ENCODE data around the gene FGF11. TPM values are rescaled to one million over a fixed set of nuclear protein-coding genes. Genes with fewer than 3 reads are reported as not detected.

FGF11 gene
- polyA plus RNA-seq, 1 of the 3 experiments (the other 2 are of a cell fraction) = 1.9 TPM

DNA sequence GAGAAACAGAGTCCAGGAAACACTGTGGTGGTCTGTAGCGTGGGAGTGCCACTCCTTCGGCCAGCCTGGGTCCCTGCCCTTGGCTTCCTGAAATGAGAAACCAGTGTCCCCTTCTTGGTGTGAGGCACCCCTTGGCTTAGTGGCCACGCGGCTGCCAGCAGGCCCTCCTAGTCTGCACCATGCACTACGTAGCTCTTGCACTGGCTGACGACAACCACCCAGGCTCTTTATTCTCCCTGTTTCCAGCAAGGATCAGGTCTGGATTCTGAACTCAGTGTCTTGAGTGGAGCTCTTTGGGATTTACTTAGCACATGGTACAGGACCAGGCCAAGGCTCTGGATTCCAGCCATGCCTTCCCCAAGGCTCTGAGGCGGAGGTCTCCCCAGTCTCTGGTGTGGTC is 11.8 kb upstream of the FGF11 start:
- WGBS (ENCODE audit: low lambda C conversion rate) = 84% methylated on average over 7 of the region's 7 CpGs
- TF ChIP-seq RXRA (IDR thresholded peaks at IDR 0.05; ENCODE audit: borderline replicate concordance, low read depth) (no peak), EP300 (IDR thresholded peaks at IDR 0.05; ENCODE audit: borderline replicate concordance in 1 of 2, low read depth in 1 of 2, low read length in 1 of 2) (no peak), SMC3 (IDR thresholded peaks at IDR 0.05; ENCODE audit: low read depth, low read length) (no peak), ELF1 (IDR thresholded peaks at IDR 0.05) (no peak), FOSL2 (IDR thresholded peaks at IDR 0.05; ENCODE audit: borderline replicate concordance, low read depth) (no peak), POLR2AphosphoS5 (IDR thresholded peaks at IDR 0.05; ENCODE audit: low read depth, low read length) (no peak), GABPA (IDR thresholded peaks at IDR 0.05; ENCODE audit: low read depth) (no peak), MEF2A (IDR thresholded peaks at IDR 0.05; ENCODE audit: borderline replicate concordance, low read depth) (no peak), GATA2 (CRISPR knock-in tag; IDR thresholded peaks at IDR 0.05) (no peak), SIN3A (IDR thresholded peaks at IDR 0.05; ENCODE audit: borderline replicate concordance, low read depth, low read length) (no peak), TCF12 (IDR thresholded peaks at IDR 0.05) (no peak), EZH2phosphoT487 (IDR thresholded peaks at IDR 0.05; ENCODE audit: borderline replicate concordance, low read depth) (no peak)
- TF ChIP-seq, protein P1, sequence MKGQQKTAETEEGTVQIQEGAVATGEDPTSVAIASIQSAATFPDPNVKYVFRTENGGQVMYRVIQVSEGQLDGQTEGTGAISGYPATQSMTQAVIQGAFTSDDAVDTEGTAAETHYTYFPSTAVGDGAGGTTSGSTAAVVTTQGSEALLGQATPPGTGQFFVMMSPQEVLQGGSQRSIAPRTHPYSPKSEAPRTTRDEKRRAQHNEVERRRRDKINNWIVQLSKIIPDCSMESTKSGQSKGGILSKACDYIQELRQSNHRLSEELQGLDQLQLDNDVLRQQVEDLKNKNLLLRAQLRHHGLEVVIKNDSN (IDR thresholded peaks at IDR 0.05; ENCODE audit: borderline replicate concordance, low read depth) = no peak
- TF ChIP-seq, protein P2, sequence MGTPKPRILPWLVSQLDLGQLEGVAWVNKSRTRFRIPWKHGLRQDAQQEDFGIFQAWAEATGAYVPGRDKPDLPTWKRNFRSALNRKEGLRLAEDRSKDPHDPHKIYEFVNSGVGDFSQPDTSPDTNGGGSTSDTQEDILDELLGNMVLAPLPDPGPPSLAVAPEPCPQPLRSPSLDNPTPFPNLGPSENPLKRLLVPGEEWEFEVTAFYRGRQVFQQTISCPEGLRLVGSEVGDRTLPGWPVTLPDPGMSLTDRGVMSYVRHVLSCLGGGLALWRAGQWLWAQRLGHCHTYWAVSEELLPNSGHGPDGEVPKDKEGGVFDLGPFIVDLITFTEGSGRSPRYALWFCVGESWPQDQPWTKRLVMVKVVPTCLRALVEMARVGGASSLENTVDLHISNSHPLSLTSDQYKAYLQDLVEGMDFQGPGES (IDR thresholded peaks at IDR 0.05; ENCODE audit: low read depth, low read length) = no peak
- TF ChIP-seq, protein P3, sequence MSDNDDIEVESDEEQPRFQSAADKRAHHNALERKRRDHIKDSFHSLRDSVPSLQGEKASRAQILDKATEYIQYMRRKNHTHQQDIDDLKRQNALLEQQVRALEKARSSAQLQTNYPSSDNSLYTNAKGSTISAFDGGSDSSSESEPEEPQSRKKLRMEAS (IDR thresholded peaks at IDR 0.05; ENCODE audit: low read depth) = no peak

DNA sequence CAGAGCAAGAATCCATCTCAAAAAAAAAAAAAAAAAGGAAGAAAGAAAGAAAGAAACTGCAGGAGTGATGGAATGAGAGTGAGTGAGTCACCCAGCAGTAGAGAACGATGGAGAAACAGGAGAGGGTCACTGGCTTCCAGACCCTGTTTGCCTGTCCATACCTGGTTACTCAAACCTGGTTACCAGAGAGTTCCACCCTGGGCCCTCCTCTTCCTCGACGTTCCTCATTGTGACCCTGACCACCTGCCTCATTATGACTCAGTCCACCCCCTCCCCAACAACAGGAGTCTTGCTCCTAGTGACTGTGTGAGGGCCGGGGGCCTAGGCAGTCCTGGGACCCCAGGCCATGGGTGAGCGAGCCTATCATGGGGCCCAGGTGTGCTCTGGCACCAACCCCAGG is 10.8 kb upstream of the FGF11 start, which contains the start of gene SPEM3:
SPEM3 (plus strand) TSS at position 301 of the 400 bp plus-strand sequence; CDS start at position 347, 46 bp downstream.
- H3K27ac ChIP-seq (ENCODE audit: low read depth in 2 of 2, low read length in 1 of 2) = no peak within 1 kb of the TSS
- H3K4me2 ChIP-seq = no peak within 1 kb of the TSS
- H3K9me2 ChIP-seq = no peaks in the 10 kb centered on the region
- H3K4me3 ChIP-seq (ENCODE audit: low read depth in 2 of 2, low read length in 1 of 2) = no peak within 1 kb of the TSS
- H3F3A ChIP-seq (replicated peaks; ENCODE audit: insufficient read depth) = no peaks in the 10 kb centered on the region
- WGBS (ENCODE audit: low lambda C conversion rate) = 62% methylated on average over 3 of the region's 5 CpGs
- POLR2A ChIA-PET = no interaction called here
- no peaks in the 10 kb centered on the region for H3K27me3 ChIP-seq (ENCODE audit: insufficient read depth)
- no peak for DNase-seq
- no peaks in the 10 kb centered on the region for H4K20me1 ChIP-seq (ENCODE audit: insufficient read depth)
- no peaks in the 10 kb centered on the region for H3K4me1 ChIP-seq (ENCODE audit: control insufficient read depth in 1 of 2, insufficient read depth in 2 of 2, low read depth in 1 of 2, low read length in 1 of 2)
- no peak within 1 kb of the TSS for H2AFZ ChIP-seq (ENCODE audit: low read depth)
- H3K79me2 ChIP-seq (ENCODE audit: insufficient read depth) = no peaks in the 10 kb centered on the region
- no peaks in the 10 kb centered on the region for H3K9me3 ChIP-seq
- H3K36me3 ChIP-seq (replicated peaks in 1 of 2; ENCODE audit: control insufficient read depth in 1 of 2, insufficient read depth in 2 of 2, low read length in 1 of 2) = no peaks in the 10 kb centered on the region
- CTCF ChIA-PET = no interaction called here
- no peak within 1 kb of the TSS for H3K9ac ChIP-seq
- no peak for TF ChIP-seq TAF1 (IDR thresholded peaks at IDR 0.05; ENCODE audit: borderline replicate concordance, low read depth, low read length)
- TF ChIP-seq, protein P4, sequence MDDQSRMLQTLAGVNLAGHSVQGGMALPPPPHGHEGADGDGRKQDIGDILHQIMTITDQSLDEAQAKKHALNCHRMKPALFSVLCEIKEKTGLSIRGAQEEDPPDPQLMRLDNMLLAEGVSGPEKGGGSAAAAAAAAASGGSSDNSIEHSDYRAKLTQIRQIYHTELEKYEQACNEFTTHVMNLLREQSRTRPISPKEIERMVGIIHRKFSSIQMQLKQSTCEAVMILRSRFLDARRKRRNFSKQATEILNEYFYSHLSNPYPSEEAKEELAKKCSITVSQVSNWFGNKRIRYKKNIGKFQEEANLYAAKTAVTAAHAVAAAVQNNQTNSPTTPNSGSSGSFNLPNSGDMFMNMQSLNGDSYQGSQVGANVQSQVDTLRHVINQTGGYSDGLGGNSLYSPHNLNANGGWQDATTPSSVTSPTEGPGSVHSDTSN (IDR thresholded peaks at IDR 0.05) = no peak
- TF ChIP-seq EP300 (IDR thresholded peaks at IDR 0.05; ENCODE audit: borderline replicate concordance in 1 of 2, low read depth in 1 of 2, low read length in 1 of 2) = no peak
- TF ChIP-seq, protein P1 (IDR thresholded peaks at IDR 0.05; ENCODE audit: borderline replicate concordance, low read depth) = no peak
- TF ChIP-seq, protein P5, sequence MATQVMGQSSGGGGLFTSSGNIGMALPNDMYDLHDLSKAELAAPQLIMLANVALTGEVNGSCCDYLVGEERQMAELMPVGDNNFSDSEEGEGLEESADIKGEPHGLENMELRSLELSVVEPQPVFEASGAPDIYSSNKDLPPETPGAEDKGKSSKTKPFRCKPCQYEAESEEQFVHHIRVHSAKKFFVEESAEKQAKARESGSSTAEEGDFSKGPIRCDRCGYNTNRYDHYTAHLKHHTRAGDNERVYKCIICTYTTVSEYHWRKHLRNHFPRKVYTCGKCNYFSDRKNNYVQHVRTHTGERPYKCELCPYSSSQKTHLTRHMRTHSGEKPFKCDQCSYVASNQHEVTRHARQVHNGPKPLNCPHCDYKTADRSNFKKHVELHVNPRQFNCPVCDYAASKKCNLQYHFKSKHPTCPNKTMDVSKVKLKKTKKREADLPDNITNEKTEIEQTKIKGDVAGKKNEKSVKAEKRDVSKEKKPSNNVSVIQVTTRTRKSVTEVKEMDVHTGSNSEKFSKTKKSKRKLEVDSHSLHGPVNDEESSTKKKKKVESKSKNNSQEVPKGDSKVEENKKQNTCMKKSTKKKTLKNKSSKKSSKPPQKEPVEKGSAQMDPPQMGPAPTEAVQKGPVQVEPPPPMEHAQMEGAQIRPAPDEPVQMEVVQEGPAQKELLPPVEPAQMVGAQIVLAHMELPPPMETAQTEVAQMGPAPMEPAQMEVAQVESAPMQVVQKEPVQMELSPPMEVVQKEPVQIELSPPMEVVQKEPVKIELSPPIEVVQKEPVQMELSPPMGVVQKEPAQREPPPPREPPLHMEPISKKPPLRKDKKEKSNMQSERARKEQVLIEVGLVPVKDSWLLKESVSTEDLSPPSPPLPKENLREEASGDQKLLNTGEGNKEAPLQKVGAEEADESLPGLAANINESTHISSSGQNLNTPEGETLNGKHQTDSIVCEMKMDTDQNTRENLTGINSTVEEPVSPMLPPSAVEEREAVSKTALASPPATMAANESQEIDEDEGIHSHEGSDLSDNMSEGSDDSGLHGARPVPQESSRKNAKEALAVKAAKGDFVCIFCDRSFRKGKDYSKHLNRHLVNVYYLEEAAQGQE (IDR thresholded peaks at IDR 0.05; ENCODE audit: low read depth, low read length) = no peak
- no peak for TF ChIP-seq SIN3A (IDR thresholded peaks at IDR 0.05; ENCODE audit: borderline replicate concordance, low read depth, low read length)
- no peak for TF ChIP-seq CHD2 (IDR thresholded peaks at IDR 0.05; ENCODE audit: low read length, partially characterized antibody)
- no peak for TF ChIP-seq RCOR1 (IDR thresholded peaks at IDR 0.05; ENCODE audit: low read length)
- no peak for TF ChIP-seq POLR2AphosphoS5 (IDR thresholded peaks at IDR 0.05; ENCODE audit: low read depth, low read length)
- no peak for TF ChIP-seq EZH2phosphoT487 (IDR thresholded peaks at IDR 0.05; ENCODE audit: borderline replicate concordance, low read depth)

More for the DNA sequence above, 11.8 kb upstream of the FGF11 start:
- Histone ChIP-seq H3K36me3 (replicated peaks in 1 of 2; ENCODE audit: control insufficient read depth in 1 of 2, insufficient read depth in 2 of 2, low read length in 1 of 2) (no peaks in the 10 kb centered on the region), H3K4me3 (ENCODE audit: low read depth in 2 of 2, low read length in 1 of 2) (no peak overlapping the region), H3K4me1 (ENCODE audit: control insufficient read depth in 1 of 2, insufficient read depth in 2 of 2, low read depth in 1 of 2, low read length in 1 of 2) (no peaks in the 10 kb centered on the region), H3K9ac (no peak overlapping the region), H3F3A (replicated peaks; ENCODE audit: insufficient read depth) (no peaks in the 10 kb centered on the region), H2AFZ (ENCODE audit: low read depth) (no peak overlapping the region), H3K9me2 (no peaks in the 10 kb centered on the region), H3K9me3 (no peaks in the 10 kb centered on the region), H3K4me2 (no peak overlapping the region), H3K27ac (ENCODE audit: low read depth in 2 of 2, low read length in 1 of 2) (no peak overlapping the region), H4K20me1 (ENCODE audit: insufficient read depth) (no peaks in the 10 kb centered on the region), H3K27me3 (ENCODE audit: insufficient read depth) (no peaks in the 10 kb centered on the region), H3K79me2 (ENCODE audit: insufficient read depth) (no peaks in the 10 kb centered on the region)
- DNase-seq = no peak
- ChIA-PET CTCF (interaction anchor here (0.6 to 1.6 kb wide), 2 partner anchors 9 to 71 kb away, joined by 3 to 7 read pairs; no protein-coding TSS in a partner anchor), POLR2A (no interaction called here)

All from SK-N-SH (cell line).